GM18870 (cell line): Measurements from ENCODE around the gene FAM76A.
"Not testable (repeated sequence)": the region's sequence is repeated elsewhere in the genome, so short reads cannot be mapped to it uniquely, and the experiment has no call there.

Experiments
- ATAC-seq: cut with Tn5 transposase; IDR thresholded peaks from one replicate; pipeline ENCODE4 v1.9.1; 2021; ENCODE audit warnings: moderate library complexity; ENCODE audit not compliant: unreplicated experiment

FAM76A gene

GRCh38 chr1:27725374-27726172 lies at the start of gene FAM76A:
FAM76A (plus strand) TSS chr1:27725961; CDS start chr1:27726081, 120 bp downstream.
- peak; percentile 93 for ATAC-seq

DNA sequence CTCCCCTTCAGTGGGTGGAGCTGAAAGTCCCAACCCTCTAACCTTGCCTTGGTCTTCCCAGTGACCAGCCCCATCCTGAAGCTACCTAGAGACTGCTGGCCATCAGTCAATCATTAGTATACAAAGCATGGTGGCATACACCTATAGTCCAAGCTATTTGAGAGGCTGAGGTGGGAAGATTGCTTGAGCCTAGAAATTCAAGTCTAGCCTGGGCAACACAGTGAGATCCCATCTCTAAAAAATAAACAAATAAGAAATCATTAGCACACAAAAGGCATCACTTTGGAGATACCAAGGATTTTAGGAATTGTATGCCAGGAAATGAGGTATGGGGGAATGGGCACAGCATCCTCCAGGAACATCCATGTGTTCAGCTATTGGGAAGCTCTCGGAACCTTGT lies 49.4 kb upstream of the FAM76A start:
- ATAC-seq = no peak

GRCh38 chr1:27678747-27679146 lies 47.0 kb upstream of the FAM76A start:
- ATAC-seq = no peak

DNA sequence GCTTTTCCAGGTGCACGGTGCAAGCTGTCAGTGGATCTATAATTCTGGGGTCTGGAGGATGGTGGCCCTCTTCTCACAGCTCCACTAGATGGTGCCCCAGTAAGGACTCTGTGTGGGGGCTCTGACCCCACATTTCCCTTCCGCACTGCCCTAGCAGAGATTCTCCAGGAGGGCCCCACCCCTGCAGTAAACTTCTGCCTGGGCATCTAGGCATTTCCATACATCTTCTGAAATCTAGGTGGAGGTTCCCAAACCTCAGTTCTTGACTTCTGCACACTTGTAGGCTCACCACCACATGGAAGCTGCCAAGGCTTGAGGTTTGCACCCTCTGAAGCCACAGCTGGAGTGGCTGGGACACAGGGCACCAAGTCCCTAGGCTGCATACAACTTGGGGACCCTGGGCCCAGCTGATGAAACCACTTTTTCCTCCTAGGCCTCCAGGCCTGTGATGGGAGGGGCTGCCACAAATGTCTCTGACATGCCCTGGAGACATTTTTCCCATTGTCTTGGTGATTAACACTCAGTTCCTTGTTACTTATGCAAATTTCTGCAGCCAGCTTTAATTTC lies 45.5 kb upstream of the FAM76A start:
- ATAC-seq = not testable (repeated sequence)

GRCh38 chr1:27681580-27681979 lies 44.2 kb upstream of the FAM76A start:
- ATAC-seq = not testable (repeated sequence)

GRCh38 chr1:27682351-27682944 lies 43.3 kb upstream of the FAM76A start:
- ATAC-seq = no peak

DNA sequence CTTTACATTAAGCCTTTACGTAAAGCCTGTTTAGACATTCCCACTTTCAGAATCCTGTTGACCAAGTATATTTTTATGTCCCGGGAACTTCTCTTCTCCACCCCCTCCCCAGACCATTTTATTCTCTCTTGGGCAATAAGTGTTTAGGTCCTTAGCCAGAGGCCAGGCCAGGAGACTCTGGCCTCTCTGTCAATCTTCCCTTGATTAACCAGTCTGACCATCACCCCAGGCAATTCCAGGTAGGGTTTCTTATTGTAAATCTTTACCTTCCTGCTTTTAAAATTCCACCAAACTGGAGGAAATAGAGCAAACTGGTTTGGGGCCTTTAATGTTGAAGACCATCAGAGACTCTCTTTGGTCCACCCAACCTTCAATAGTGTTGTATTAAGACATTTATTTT lies 41.6 kb upstream of the FAM76A start:
- no peak for ATAC-seq

DNA sequence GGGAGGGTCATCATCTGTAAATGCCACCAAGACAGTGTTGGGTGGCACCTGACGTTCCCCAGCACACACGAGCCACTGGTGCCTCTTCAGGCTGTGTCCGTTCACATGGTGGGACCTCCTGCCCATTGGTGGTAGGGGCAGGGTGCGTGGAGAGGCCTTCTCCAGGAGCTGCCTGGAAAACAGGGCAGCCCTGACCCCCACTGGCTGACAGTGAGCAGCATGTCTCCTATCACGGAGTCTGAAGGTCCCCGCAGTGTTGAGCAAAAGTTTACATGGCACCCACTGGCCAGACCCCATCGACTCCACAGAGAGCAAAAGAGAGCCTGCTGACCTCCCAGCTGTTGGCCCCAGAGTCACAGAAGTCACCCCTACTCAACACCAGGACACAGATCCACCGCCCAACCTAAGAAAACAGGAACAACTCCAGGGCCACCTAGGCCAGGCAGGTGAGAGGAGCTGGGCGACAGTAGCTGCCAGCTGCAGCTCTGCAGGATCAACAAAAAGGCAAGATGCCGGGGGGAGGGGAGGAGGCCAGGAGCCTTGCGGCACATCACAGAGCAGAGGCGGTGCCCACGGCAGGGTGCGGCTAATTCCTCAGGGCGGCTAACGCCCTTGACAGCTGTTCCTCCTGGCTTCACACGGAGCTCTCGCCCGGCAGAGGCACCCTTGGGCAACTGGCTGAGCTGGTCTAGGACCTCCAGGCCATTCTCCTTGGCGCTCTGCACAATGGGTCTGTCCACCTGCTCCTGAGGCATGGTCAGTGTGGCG lies 39.4 kb upstream of the FAM76A start:
- no peak for ATAC-seq

- ATAC-seq = no peak
Observed at GRCh38 chr1:27687906-27688305, 37.9 kb upstream of the FAM76A start.

GRCh38 chr1:27689423-27690173 lies 36.2 kb upstream of the FAM76A start:
- no peak for ATAC-seq

DNA sequence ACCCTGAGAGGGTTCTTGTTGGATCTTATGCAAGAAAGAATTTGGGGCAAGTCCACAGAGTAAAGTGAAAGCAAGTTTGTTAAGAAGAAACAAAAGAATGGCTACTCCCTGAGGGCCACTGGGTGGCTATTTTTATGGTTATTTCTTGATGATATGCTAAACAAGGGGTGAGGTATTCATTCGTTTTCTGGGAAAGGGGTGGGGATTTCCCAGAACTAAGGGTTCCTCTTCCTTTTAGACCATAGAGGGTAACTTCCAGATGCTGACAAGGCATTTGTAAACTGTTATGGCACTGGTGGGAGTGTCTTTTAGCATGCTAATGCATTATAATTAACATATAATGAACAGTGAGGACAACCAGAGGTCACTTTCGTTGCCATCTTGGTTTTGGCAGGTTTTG lies 35.6 kb upstream of the FAM76A start:
- ATAC-seq = no peak

- not testable (repeated sequence) for ATAC-seq
Observed at GRCh38 chr1:27696835-27697234, 28.9 kb upstream of the FAM76A start.

- ATAC-seq = no peak
Observed at GRCh38 chr1:27704958-27705357, 20.8 kb upstream of the FAM76A start.

DNA sequence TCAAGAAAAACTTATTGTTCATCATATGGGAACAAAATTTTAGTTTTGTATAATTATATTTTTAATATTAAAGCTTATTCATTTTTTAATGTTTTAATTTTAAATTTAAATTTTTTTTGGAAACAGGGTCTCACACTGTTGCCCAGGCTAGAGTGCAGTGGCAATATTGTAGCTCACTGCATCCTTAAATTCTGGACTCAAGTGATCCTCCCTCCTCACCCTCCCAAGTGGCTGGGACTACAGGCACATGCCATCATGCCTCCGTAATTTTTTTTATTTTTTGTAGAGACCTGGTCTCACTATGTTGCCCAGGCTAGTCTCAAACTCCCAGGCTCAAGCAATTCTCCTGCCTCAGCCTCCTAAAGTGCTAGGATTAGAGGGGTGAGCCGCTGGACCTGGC lies 20.2 kb upstream of the FAM76A start:
- no peak for ATAC-seq

GRCh38 chr1:27710574-27710973 lies 15.2 kb upstream of the FAM76A start:
- ATAC-seq = no peak

- ATAC-seq = no peak
Observed at GRCh38 chr1:27713139-27713725, 12.5 kb upstream of the FAM76A start.

DNA sequence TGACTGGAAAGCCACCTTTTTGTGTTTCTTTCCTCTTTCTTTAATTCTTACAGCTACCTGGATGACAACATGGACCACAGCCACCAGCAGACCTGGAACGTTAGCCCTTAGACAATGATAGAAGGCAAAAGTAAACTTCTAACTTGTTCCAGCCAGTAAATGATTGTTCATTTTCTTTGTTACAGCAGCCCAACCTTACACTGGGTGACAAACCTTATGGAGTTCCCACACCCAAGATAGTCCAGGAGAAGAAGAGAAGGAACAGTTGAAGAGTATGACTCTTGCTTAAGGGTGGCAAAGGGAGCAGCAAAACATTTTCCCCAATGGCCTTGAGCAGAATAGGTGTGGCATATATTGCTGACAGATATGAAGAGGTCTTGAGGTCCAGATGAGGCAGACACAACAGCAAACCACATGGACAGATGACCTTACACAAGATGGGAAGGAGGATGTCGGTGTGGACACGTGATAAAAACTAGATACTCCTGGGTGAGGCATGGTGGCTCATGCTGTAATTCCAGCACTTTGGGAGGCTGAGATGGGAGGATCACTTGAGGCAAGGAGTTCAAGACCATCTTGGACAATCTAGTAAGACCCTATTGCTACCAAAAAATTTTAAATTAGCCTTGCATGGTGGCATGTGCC lies 11.8 kb upstream of the FAM76A start:
- no peak for ATAC-seq

DNA sequence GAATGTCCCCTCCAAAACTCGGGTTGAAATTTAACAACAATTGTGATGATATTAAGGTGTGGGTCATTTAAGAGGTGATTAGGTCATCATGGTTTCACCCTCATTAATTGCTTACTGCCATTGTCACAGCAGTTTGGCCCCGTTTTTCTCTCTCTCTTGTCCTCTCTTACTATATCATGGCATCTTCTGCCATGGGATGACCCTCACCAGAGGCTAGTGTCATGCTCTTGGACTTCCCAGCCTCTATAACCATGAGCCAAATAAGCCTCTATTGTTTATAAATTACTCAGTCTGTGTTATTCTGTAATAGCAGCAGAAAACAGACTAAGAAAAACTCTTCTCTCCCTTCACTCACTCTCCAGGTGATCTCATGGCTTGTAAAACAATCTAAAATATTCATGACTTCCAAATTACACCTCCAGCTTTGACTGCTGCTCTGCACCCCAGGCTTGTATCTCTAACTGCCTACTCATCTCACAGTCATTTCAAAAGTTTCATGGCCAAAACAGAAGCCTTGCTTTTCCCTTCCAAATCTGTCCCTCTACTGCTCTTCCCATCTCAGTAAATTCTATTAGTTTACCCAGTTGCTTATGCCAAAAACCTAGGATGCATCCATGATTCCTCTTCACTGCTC lies 9.4 kb upstream of the FAM76A start:
- no peak for ATAC-seq
